LHCN-M2 (cell line): ENCODE data around the gene CDH12. TPM values are rescaled to one million over a fixed set of nuclear protein-coding genes. Genes with fewer than 3 reads are reported as not detected.
"Not testable (repeated sequence)": the region's sequence is repeated elsewhere in the genome, so short reads cannot be mapped to it uniquely, and the experiment has no call there.

Experiments used
- DNase-seq: peaks from one replicate; pipeline ENCODE4 v3.0.0-alpha.2; 2012; ENCODE audit warnings: low read depth
- total RNA-seq: library from RNA; depleted of rRNA; stranded (reverse); fragments of >200 nt; gene quantifications from 2 replicates; pipeline ENCODE4 v1.2.3, GENCODE V29; 2014

CDH12 gene
- total RNA-seq, 1 experiment from 2014 or later: not detected

DNA sequence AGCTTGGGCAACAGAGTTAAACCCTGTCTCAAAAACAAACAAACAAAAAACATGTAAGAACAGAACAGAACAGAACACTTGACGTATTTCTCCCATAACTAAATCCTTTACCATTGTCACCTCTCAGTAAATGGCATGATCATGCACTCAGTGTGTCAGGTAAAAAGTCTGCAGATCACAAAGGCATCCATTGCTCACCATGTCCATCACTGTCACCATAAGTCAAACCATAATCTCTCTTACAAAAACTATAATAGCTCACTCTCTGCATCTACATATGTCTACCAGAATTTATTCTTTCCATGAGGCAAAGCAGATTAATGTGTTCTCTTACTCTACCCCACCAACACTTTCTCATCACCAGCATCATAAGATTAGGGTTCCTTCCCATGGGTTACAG lies 387.5 kb downstream of the CDH12 start:
- DNase-seq: no peak

DNA sequence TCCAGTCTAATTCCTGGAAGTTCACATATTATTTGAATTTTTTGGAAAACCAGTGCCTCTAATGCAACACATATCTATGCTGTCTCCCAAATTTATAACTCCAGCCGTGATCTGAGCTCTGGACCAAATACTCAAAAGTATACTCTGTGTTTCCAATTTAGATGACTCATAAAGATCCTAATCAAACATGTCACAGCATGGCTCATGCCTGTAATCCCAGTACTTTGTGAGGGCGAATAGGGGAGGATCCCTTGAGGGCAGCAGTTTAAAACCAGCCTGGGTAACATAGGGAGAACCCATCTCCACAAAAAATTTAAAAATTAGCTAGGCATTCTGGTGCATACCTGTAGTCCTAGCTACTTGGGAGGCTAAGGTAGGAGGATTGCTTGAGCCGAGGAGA lies 388.0 kb downstream of the CDH12 start:
- DNase-seq: no peak

GRCh38 chr5:22460189-22460588 lies 393.0 kb downstream of the CDH12 start:
- no peak for DNase-seq

DNA sequence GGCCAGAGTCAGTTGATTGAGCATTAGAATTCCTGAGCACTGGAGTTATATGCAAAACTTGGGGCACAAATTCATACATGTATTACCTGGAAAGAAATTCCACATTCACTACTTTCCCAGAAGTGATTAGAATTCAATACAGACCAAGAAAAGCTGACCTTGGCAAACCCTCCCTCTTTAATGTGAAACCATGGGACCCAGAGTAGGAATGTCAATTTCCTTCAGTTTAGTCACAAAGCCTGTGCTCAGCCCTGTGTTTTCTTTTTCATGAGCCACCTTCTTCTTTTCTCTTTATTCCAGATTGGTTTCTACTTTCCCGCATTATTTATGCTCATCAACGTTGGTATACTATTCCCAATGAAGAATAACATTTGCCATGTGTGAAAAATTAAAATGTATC lies 420.2 kb downstream of the CDH12 start:
- no peak for DNase-seq

DNA sequence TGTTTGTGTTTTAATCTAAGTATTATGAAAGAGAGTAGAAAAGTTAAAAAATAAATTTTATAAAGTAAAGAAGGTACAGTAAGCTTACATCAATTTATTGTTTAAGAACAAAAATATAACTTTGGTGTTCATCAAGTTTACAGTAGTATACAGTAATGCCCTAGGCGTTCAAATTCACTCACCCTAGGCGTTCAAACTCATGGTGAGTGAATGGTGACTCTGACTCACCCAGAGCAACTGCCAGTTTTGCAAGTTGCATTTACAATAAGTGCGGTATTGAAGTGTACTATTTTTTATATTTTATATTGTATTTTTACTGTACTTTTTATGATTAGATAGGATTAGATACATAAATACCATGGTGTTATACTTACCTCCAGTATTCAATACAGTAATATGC lies 421.3 kb downstream of the CDH12 start:
- DNase-seq: no peak

DNA sequence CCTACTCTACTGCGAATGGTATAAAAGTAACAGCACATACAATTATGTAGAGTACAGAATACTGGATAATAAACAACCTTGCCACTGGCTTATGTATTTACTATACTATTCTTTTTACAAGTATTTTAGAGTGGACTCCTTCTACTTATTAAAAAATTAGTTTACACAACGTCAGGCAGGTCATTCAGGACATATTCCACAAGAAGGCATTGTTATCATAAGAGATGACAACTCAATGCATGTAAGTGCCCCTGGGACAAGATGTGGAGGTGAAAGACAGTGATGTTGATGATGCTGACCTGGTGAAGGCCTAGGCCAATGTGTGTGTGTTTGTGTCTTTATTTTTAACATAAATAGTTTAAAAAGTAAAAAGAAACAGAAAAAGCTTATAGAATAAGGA lies 421.7 kb downstream of the CDH12 start:
- DNase-seq: no peak

DNA sequence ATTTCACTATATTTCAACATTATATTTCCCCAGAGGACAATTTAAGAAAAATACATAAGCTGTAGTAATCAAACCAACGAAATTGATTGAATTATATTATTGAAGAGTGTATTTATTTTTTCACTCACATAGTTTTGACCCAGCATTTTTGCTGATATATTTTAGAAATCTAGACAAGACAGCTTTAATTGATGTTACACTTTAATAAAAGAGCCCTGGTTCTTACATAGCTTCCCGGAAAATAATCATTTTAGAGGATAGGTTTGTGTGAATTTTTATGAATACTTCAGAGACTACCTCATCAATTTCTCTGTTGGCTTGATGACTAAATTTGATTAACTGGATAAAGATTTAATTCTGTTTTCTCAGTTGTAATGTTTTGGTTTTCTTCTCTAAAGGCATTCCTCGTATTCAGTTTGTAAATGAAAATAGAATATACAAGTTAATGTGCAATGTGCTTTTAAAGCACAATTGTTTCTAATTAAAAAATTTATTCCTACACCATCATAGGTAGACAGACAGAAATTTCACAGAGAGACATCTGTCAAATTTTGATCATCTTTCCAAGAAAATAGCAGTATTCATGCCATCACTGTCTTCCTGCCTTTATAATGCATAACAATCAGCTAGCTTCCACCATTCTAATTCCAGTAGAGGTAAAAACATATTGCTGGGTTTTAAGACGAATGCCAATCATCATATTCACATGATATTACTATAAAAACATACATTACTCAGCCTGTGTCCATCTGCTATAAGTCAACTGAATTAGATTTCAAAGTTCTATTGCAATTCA lies 441.4 kb downstream of the CDH12 start:
- no peak for DNase-seq

- no peak for DNase-seq
Observed at GRCh38 chr5:22391956-22392355, 461.2 kb downstream of the CDH12 start.

GRCh38 chr5:22390888-22391287 lies 462.3 kb downstream of the CDH12 start:
- no peak for DNase-seq

GRCh38 chr5:22372826-22373660 lies 480.1 kb downstream of the CDH12 start:
- no peak for DNase-seq

- DNase-seq: no peak
Observed at GRCh38 chr5:22372376-22372775, 480.8 kb downstream of the CDH12 start.

GRCh38 chr5:22354956-22355355 lies 498.2 kb downstream of the CDH12 start:
- DNase-seq: no peak

DNA sequence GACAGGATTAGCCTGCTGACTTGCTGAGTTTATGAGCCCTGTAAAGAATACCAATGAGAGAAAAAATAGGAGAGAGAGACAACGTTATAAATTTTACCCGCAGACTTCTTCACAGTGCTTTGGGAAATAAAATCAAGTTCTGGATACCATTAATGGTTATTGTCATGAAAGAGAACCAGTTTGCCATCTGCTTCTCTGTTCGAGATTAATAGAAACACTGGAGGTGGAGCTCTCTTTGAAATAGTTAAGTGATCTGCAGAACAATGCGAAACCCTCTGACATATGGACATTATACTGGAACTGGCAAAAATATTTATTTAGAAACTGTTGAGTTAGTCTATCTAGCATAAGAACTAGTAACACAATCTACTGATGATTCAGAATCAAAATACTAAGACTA lies 500.7 kb downstream of the CDH12 start:
- no peak for DNase-seq

DNA sequence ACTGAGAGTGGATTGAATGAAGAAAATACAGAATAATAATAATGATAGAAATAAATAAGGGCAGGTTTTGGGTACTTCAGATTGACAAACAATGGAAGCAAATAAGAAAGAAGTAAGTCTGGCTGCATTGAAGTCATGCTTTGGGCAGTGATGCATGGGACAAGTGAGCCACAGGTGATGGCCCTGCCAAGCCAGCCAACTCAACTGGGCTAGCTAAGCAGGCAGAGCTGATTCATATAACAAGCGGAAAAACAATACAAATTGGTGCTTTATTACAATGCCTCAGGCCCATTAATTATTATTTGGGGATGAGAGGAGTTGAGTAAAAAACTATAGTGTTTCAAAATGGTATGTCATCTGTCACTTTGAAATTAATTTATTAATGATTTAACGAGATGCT lies 502.0 kb downstream of the CDH12 start:
- no peak for DNase-seq

DNA sequence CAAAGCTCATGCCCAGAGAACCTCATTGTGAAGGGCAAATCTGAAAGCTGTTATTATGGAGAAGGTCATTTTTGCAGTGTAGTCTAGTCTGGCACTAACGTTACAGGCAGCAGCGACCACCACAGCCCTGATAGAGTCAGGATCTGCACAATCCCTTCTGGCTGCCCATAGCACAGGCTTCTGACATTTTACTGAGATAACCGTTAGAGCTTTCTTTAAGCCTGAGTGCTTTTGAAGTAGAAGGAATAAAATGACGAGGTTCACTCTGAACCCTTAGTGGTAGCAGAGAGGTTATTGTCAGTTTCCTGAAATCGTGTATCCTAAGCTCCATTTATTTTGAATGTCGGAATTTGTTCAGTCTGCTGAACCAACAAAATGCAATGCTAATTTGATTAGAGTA lies 505.1 kb downstream of the CDH12 start:
- DNase-seq: no peak

GRCh38 chr5:22344000-22344399 lies 509.1 kb downstream of the CDH12 start:
- no peak for DNase-seq

DNA sequence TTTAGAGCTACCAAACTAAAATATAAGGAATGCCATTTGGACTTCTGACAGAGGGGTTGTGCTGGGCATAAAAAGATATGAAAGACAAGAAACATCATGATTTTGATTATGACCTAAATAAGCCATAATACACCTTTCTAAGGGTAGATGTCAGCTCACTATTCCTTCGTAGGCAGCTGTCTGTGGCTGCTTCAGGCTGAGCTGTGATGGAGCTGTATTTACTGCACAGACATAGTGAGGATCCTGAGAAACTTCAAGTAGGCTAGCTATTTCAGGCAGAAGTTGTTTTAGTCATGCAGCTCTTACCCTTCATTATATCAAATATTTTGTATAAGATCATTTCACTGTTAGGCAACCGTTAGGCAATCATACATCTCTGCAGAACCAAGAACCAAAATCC lies 511.7 kb downstream of the CDH12 start:
- DNase-seq: no peak

DNA sequence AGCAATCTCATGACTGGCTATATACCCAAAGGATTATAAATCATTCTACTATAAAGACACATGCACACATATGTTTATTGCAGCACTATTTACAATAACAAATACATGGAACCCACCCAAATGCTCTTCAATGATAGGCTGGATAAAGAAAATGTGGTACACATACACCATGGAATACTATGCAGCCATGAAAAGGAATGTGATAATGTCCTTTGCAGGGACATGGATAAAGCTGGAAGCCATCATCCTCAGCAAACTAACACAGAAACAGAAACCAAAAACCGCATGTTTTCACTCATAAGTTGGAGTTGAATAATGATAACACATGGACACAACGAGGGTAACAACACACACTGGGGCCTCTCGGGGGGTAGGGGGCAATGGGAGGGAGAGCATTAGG lies 520.2 kb downstream of the CDH12 start:
- not testable (repeated sequence) for DNase-seq

- DNase-seq: no peak
Observed at GRCh38 chr5:22329683-22330082, 523.5 kb downstream of the CDH12 start.

- DNase-seq: no peak
Observed at GRCh38 chr5:22319798-22320197, 533.3 kb downstream of the CDH12 start.

DNA sequence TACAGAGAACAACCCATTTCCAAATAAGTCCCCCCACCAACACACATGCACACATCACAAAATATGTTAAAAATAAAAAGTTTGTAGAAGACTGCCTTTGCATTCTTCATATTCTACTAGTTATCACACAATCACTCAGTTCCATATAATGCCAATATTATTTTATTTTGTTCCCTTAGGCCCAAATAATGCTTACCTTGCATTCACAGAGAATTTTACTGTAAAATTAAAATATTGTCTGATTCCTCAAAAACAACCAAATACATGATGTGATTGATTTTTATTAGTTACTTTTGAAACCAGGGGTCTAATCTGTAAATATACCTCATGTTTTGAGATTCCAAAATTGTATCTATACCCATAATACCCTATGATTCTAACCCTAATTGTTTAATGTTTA lies 536.9 kb downstream of the CDH12 start:
- DNase-seq: no peak

DNA sequence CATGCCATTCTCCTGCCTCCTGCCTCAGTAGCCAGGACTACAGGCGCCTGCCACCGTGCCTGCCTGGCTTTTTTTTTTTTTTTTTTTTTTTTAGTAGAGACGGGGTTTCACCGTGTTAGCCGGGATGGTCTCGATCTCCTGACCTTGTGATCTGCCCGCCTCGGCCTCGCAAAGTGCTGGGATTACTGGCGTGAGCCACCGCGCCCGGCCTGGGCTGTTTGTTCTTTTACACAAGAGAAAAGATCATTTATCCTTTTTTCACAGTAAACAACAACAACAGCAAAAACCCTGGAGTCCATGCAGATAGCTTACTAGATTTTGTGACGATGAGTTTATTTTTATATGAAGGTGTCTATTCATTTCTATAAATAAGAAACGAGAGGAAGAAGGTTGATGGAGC lies 538.1 kb downstream of the CDH12 start:
- DNase-seq: not testable (repeated sequence)

DNA sequence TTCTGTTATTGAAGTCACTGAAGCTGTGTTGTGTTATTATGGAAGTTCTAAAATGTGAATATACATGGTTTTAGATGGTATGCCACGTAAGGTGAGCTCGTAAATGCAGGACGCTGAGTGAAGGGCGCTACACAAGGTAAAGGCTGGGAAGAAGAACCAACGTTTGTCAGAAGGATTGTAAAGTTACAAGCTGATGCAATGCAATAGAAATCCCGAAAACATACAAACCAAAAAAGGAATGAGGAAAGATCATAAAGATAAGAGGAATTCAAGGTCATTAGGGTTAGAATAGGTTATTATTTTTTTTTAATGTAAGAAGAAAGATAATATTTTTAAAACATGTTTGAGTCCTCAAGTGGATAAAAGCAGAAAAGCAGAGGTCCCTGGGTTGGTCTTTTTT lies 538.6 kb downstream of the CDH12 start:
- no peak for DNase-seq
